H1 (cell line): ENCODE results near the gene NTPCR.

ENCODE experiments used
- BRCA1 ChIP-seq: IDR thresholded peaks from 2 replicates; pipeline ENCODE4 v1.6.1; 2012; ENCODE audit warnings: low read depth, low read length, improper control_type of control experiment
- EP300 ChIP-seq, 2 experiments: IDR thresholded peaks; 1 replicate in 1 of 2; 2 replicates in 1 of 2; pipeline ENCODE4 v1.6.1; 2011 to 2012; ENCODE audit warnings: low read depth in 2 of 2, low read length in 2 of 2, mild to moderate bottlenecking in 2 of 2, borderline replicate concordance in 1 of 2, inconsistent platforms in 1 of 2, moderate library complexity in 1 of 2
- HDAC2 ChIP-seq, 2 experiments: fragments of 300-600 bp in 1 of 2; sonication (generic) in 1 of 2; IDR thresholded peaks; 2 replicates each; pipeline ENCODE4 v1.6.1; 2011 to 2012; ENCODE audit warnings: low read depth in 2 of 2, low read length in 2 of 2, mild to moderate bottlenecking in 2 of 2, moderate library complexity in 2 of 2, borderline replicate concordance in 1 of 2, inconsistent platforms in 1 of 2
- MAFK ChIP-seq: IDR thresholded peaks from 2 replicates; pipeline ENCODE4 v1.6.1; 2012; ENCODE audit warnings: low read depth, mild to moderate bottlenecking, improper control_type of control experiment, low read length
- MAX ChIP-seq: IDR thresholded peaks from 2 replicates; pipeline ENCODE4 v1.6.1; 2012; ENCODE audit warnings: inconsistent platforms
- POLR2A ChIP-seq, 2 experiments: IDR thresholded peaks; 1 replicate in 1 of 2; 2 replicates in 1 of 2; pipeline ENCODE4 v1.6.1; 2011; ENCODE audit warnings: low read depth in 2 of 2, low read length in 2 of 2, mild to moderate bottlenecking in 2 of 2; ENCODE audit errors: control extremely low read depth in 1 of 2
- POLR2AphosphoS5 ChIP-seq: IDR thresholded peaks from 2 replicates; pipeline ENCODE4 v1.6.1; 2011; ENCODE audit warnings: low read depth, low read length
- SP2 ChIP-seq: IDR thresholded peaks from 2 replicates; pipeline ENCODE4 v1.6.1; 2012; ENCODE audit warnings: mild to moderate bottlenecking, low read length, inconsistent platforms
- SRF ChIP-seq: IDR thresholded peaks from 2 replicates; pipeline ENCODE4 v1.6.1; 2011; ENCODE audit warnings: mild to moderate bottlenecking, low read depth, low read length, moderate library complexity
- TAF1 ChIP-seq: IDR thresholded peaks from 2 replicates; pipeline ENCODE4 v1.6.1; 2011; ENCODE audit warnings: mild to moderate bottlenecking, low read depth, low read length
- YY1 ChIP-seq: IDR thresholded peaks from 2 replicates; pipeline ENCODE4 v1.6.1; 2011; ENCODE audit warnings: low read depth, mild to moderate bottlenecking, low read length
- TF ChIP-seq, protein P1 (sequence below), 3 experiments: IDR thresholded peaks; 1 replicate in 2 of 3; 2 replicates in 1 of 3; pipeline versions ENCODE4 v1.5.1 to v1.6.1; 2011; ENCODE audit warnings: low read length in 3 of 3, mild to moderate bottlenecking in 3 of 3, inconsistent platforms in 2 of 3, low read depth in 1 of 3, moderate library complexity in 1 of 3; ENCODE audit not compliant: insufficient read depth in 1 of 3; ENCODE audit errors: control extremely low read depth in 1 of 3

DNA sequence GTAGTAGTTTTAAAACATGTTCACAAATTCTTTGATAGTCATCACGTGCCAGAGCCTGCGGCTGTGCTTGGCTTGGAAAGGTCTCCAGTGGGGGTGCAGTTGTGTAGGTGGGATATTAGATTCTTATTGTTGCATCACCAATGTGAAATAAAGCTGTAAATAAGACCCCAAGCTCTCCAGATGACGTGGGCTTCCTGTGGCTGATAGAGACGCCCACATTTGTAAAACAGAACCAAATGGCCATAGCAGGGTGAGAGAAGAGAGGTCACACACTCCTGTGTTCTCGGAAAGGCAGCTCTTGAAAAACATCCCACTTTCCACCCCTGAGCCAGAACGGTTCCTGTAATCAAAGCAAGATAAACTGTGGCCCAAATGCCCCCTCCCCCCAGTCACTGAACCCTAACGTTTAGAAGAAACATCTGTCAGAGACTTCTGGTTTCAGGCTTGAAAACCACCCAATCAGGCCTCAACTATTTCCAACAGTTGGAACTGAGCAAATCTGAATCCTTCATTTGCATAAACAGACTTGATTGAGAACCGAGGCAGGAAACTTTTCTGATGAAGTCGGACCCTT lies 6.6 kb upstream of the NTPCR start:
- TF ChIP-seq POLR2AphosphoS5: no peak
- TF ChIP-seq POLR2A (IDR thresholded peaks at IDR 0.05; ENCODE audit: control extremely low read depth in 1 of 2, low read depth in 2 of 2, low read length in 2 of 2): no peak
- no peak for TF ChIP-seq YY1
- TF ChIP-seq, protein P1, sequence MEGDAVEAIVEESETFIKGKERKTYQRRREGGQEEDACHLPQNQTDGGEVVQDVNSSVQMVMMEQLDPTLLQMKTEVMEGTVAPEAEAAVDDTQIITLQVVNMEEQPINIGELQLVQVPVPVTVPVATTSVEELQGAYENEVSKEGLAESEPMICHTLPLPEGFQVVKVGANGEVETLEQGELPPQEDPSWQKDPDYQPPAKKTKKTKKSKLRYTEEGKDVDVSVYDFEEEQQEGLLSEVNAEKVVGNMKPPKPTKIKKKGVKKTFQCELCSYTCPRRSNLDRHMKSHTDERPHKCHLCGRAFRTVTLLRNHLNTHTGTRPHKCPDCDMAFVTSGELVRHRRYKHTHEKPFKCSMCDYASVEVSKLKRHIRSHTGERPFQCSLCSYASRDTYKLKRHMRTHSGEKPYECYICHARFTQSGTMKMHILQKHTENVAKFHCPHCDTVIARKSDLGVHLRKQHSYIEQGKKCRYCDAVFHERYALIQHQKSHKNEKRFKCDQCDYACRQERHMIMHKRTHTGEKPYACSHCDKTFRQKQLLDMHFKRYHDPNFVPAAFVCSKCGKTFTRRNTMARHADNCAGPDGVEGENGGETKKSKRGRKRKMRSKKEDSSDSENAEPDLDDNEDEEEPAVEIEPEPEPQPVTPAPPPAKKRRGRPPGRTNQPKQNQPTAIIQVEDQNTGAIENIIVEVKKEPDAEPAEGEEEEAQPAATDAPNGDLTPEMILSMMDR (IDR thresholded peaks at IDR 0.05; ENCODE audit: control extremely low read depth in 1 of 3, insufficient read depth in 1 of 3, low read depth in 1 of 3, low read length in 3 of 3): no peak
- no peak for TF ChIP-seq TAF1
- TF ChIP-seq SRF: no peak
- TF ChIP-seq MAFK: no peak
- no peak for TF ChIP-seq EP300 (IDR thresholded peaks at IDR 0.05; ENCODE audit: borderline replicate concordance in 1 of 2, low read depth in 2 of 2, low read length in 2 of 2)
- TF ChIP-seq SP2: no peak
- TF ChIP-seq BRCA1: no peak
- no peak for TF ChIP-seq HDAC2 (IDR thresholded peaks at IDR 0.05; ENCODE audit: borderline replicate concordance in 1 of 2, low read depth in 2 of 2, low read length in 2 of 2)
- TF ChIP-seq MAX: no peak
